ENCODE measurements around the gene SCTR.

SCTR gene

GRCh38 chr2:119419803-119420508 is 104.3 kb downstream of the SCTR start:
- H3K27me3 ChIP-seq (ENCODE audit: control insufficient read depth, insufficient read depth, low read length), result no peaks in the 10 kb centered on the region
- no peak overlapping the region for H3K4me3 ChIP-seq (ENCODE audit: low read depth, low read length)
- H3K9me3 ChIP-seq (ENCODE audit: control insufficient read depth, low read length), result no peaks in the 10 kb centered on the region
- TF ChIP-seq CTCF (IDR thresholded peaks at IDR 0.05), result no peak
- H3K27ac ChIP-seq, result no peak overlapping the region
- peaks cover 13% of the 10 kb centered on the region for H3K4me1 ChIP-seq
- H3K79me2 ChIP-seq, result no peaks in the 10 kb centered on the region
- H3K36me3 ChIP-seq (ENCODE audit: control insufficient read depth, insufficient read depth, low read length), result no peaks in the 10 kb centered on the region
- H2AFZ ChIP-seq, result no peak overlapping the region
- no peak overlapping the region for H3K9ac ChIP-seq
- no peak overlapping the region for H3K4me2 ChIP-seq (ENCODE audit: low read length)

- H2AFZ ChIP-seq, result peak overlapping the region; percentile 10
- TF ChIP-seq CTCF (IDR thresholded peaks at IDR 0.05), result no peak
- no peak overlapping the region for H3K4me3 ChIP-seq (ENCODE audit: low read depth, low read length)
- H3K27ac ChIP-seq, result no peak overlapping the region
- no peaks in the 10 kb centered on the region for H3K79me2 ChIP-seq
- no peaks in the 10 kb centered on the region for H3K36me3 ChIP-seq (ENCODE audit: control insufficient read depth, insufficient read depth, low read length)
- no peaks in the 10 kb centered on the region for H3K9me3 ChIP-seq (ENCODE audit: control insufficient read depth, low read length)
- no peaks in the 10 kb centered on the region for H3K27me3 ChIP-seq (ENCODE audit: control insufficient read depth, insufficient read depth, low read length)
- H3K9ac ChIP-seq, result no peak overlapping the region
- H3K4me1 ChIP-seq, result peaks cover 13% of the 10 kb centered on the region
- peak overlapping the region; percentile 29 for H3K4me2 ChIP-seq (ENCODE audit: low read length)
Measured at GRCh38 chr2:119419065-119419464, 105.2 kb downstream of the SCTR start.

GRCh38 chr2:119417908-119418307 is 106.4 kb downstream of the SCTR start:
- no peaks in the 10 kb centered on the region for H3K9me3 ChIP-seq (ENCODE audit: control insufficient read depth, low read length)
- H3K79me2 ChIP-seq, result no peaks in the 10 kb centered on the region
- H3K9ac ChIP-seq, result no peak overlapping the region
- H3K27ac ChIP-seq, result no peak overlapping the region
- no peak for TF ChIP-seq CTCF (IDR thresholded peaks at IDR 0.05)
- H3K36me3 ChIP-seq (ENCODE audit: control insufficient read depth, insufficient read depth, low read length), result no peaks in the 10 kb centered on the region
- H2AFZ ChIP-seq, result no peak overlapping the region
- no peaks in the 10 kb centered on the region for H3K27me3 ChIP-seq (ENCODE audit: control insufficient read depth, insufficient read depth, low read length)
- H3K4me3 ChIP-seq (ENCODE audit: low read depth, low read length), result no peak overlapping the region
- H3K4me1 ChIP-seq, result peaks cover 13% of the 10 kb centered on the region
- no peak overlapping the region for H3K4me2 ChIP-seq (ENCODE audit: low read length)

- H3K27ac ChIP-seq, result no peak overlapping the region
- no peaks in the 10 kb centered on the region for H3K79me2 ChIP-seq
- no peak overlapping the region for H3K9ac ChIP-seq
- H3K36me3 ChIP-seq (ENCODE audit: control insufficient read depth, insufficient read depth, low read length), result no peaks in the 10 kb centered on the region
- no peak overlapping the region for H3K4me2 ChIP-seq (ENCODE audit: low read length)
- H3K4me1 ChIP-seq, result peaks cover 13% of the 10 kb centered on the region
- H3K27me3 ChIP-seq (ENCODE audit: control insufficient read depth, insufficient read depth, low read length), result no peaks in the 10 kb centered on the region
- H3K4me3 ChIP-seq (ENCODE audit: low read depth, low read length), result no peak overlapping the region
- no peaks in the 10 kb centered on the region for H3K9me3 ChIP-seq (ENCODE audit: control insufficient read depth, low read length)
- no peak overlapping the region for H2AFZ ChIP-seq
- no peak for TF ChIP-seq CTCF (IDR thresholded peaks at IDR 0.05)
Measured at GRCh38 chr2:119416299-119416923, 107.9 kb downstream of the SCTR start.

GRCh38 chr2:119415630-119416029 is 108.7 kb downstream of the SCTR start:
- H2AFZ ChIP-seq, result no peak overlapping the region
- no peak overlapping the region for H3K27ac ChIP-seq
- no peak overlapping the region for H3K4me3 ChIP-seq (ENCODE audit: low read depth, low read length)
- H3K9ac ChIP-seq, result no peak overlapping the region
- H3K4me1 ChIP-seq, result peaks cover 13% of the 10 kb centered on the region
- H3K36me3 ChIP-seq (ENCODE audit: control insufficient read depth, insufficient read depth, low read length), result no peaks in the 10 kb centered on the region
- no peaks in the 10 kb centered on the region for H3K9me3 ChIP-seq (ENCODE audit: control insufficient read depth, low read length)
- no peak for TF ChIP-seq CTCF (IDR thresholded peaks at IDR 0.05)
- H3K27me3 ChIP-seq (ENCODE audit: control insufficient read depth, insufficient read depth, low read length), result no peaks in the 10 kb centered on the region
- no peak overlapping the region for H3K4me2 ChIP-seq (ENCODE audit: low read length)
- no peaks in the 10 kb centered on the region for H3K79me2 ChIP-seq

Data from parathyroid adenoma (tissue), 2 donors.